KMS-11 (cell line): Measurements from ENCODE around the gene COX4I1.
"Not testable (repeated sequence)": the region's sequence is repeated elsewhere in the genome, so short reads cannot be mapped to it uniquely, and the experiment has no call there.

Experiments
- H2AFZ ChIP-seq: fragments of 200-600 bp; sonication (generic); 2 replicates; pipeline ENCODE4 v1.6.1; 2016; ENCODE audit warnings: antibody characterized with exemption, mixed run types, low read depth
- H3K27ac ChIP-seq: fragments of 200-600 bp; sonication (generic); 2 replicates; pipeline ENCODE4 v1.6.1; 2016; ENCODE audit warnings: mild to moderate bottlenecking, mixed run types
- H3K27me3 ChIP-seq: fragments of 200-600 bp; sonication (generic); 2 replicates; pipeline ENCODE4 v1.6.1; 2017; ENCODE audit warnings: mild to moderate bottlenecking, low read depth, mixed run types, moderate library complexity; ENCODE audit not compliant: insufficient read depth
- H3K36me3 ChIP-seq: fragments of 200-600 bp; sonication (generic); 2 replicates; pipeline ENCODE4 v1.6.1; 2017; ENCODE audit warnings: mild to moderate bottlenecking, mixed run types; ENCODE audit not compliant: insufficient read depth
- H3K4me1 ChIP-seq: fragments of 200-600 bp; sonication (generic); 2 replicates; pipeline ENCODE4 v1.6.1; 2016; ENCODE audit warnings: mild to moderate bottlenecking, low read depth, mixed run types; ENCODE audit not compliant: poor library complexity, severe bottlenecking
- H3K4me2 ChIP-seq: fragments of 200-600 bp; sonication (generic); 2 replicates; pipeline ENCODE4 v1.7.0; 2016; ENCODE audit warnings: mild to moderate bottlenecking, mixed run types
- H3K4me3 ChIP-seq: fragments of 200-600 bp; sonication (generic); IDR thresholded peaks from 2 replicates; pipeline ENCODE4 v1.6.1; 2017; ENCODE audit warnings: low read depth, low read length, mixed read lengths; ENCODE audit not compliant: insufficient read depth
- H3K79me2 ChIP-seq: fragments of 200-600 bp; sonication (generic); 2 replicates; pipeline ENCODE4 v1.6.1; 2016; ENCODE audit warnings: low read depth, mixed run types; ENCODE audit not compliant: insufficient read depth
- H3K9ac ChIP-seq: fragments of 200-600 bp; sonication (generic); 2 replicates; pipeline ENCODE4 v1.6.1; 2016; ENCODE audit warnings: mild to moderate bottlenecking, mixed run types
- H4K20me1 ChIP-seq: fragments of 200-600 bp; sonication (generic); 2 replicates; pipeline ENCODE4 v1.6.1; 2016; ENCODE audit warnings: mild to moderate bottlenecking, mixed run types; ENCODE audit not compliant: insufficient read depth
- TF ChIP-seq, protein P1 (sequence below): fragments of 200-600 bp; sonication (generic); conservative IDR thresholded peaks from 2 replicates; pipeline ENCODE4 v1.6.1; 2017; ENCODE audit warnings: low read depth, mild to moderate bottlenecking, antibody characterized with exemption, low read length, moderate library complexity, mixed read lengths

COX4I1 gene

DNA sequence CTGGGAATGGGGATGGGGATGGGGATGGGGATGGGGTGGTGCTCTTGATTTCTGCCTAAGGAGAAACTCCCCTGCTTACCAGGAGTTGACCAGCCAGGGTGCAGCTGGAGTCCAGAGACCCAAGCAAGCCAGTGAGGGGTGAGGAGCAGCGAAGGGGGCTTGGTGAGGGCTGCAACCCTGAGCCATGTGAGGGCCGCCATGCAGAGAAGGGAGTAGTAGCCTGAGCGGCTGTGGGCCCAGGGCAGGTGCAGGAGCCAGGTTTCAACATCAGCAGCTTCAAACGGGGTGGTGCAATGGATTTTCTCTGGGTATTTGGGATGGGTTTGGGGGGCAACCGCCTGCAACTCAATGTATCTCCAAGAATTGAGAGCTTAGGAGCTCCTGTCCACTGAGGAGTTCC, 35.2 kb downstream of the COX4I1 start:
- Histone ChIP-seq H3K9ac (no peak overlapping the region), H4K20me1 (no peaks in the 10 kb centered on the region), H3K79me2 (no peaks in the 10 kb centered on the region), H2AFZ (no peak overlapping the region), H3K27ac (no peak overlapping the region), H3K36me3 (no peaks in the 10 kb centered on the region), H3K27me3 (peaks cover 56% of the 10 kb centered on the region), H3K4me3 (no peak overlapping the region), H3K4me2 (no peak overlapping the region), H3K4me1 (no peaks in the 10 kb centered on the region)
- TF ChIP-seq, protein P1, sequence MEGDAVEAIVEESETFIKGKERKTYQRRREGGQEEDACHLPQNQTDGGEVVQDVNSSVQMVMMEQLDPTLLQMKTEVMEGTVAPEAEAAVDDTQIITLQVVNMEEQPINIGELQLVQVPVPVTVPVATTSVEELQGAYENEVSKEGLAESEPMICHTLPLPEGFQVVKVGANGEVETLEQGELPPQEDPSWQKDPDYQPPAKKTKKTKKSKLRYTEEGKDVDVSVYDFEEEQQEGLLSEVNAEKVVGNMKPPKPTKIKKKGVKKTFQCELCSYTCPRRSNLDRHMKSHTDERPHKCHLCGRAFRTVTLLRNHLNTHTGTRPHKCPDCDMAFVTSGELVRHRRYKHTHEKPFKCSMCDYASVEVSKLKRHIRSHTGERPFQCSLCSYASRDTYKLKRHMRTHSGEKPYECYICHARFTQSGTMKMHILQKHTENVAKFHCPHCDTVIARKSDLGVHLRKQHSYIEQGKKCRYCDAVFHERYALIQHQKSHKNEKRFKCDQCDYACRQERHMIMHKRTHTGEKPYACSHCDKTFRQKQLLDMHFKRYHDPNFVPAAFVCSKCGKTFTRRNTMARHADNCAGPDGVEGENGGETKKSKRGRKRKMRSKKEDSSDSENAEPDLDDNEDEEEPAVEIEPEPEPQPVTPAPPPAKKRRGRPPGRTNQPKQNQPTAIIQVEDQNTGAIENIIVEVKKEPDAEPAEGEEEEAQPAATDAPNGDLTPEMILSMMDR, result no peak

DNA sequence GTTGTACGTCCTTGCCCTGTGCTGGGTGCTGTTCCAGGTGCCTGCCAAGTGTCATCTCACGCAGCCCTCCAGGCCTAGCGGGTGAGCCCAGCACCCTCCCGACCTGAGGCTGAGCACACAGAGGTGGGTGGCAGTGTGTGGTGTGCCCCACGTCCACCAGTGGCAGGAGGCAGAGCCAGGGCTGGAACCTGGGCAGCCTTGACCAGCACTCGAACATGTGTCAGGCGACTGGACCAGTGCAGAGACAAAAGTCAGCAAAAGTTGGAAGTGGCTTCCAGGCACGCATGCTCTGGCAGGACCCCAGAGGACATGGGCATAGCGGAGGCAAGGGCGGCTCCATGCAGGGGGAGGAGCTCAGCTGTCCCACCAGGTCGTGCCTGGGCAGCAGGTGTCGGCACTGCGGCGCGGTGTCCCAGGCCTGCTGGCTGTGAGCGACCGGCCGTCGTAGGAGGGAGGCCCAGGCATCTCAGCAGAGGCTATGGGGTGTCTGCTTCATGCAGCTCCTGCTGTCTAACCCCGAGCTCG, 35.8 kb downstream of the COX4I1 start:
- Histone ChIP-seq H3K27ac (no peak overlapping the region), H3K4me1 (no peaks in the 10 kb centered on the region), H3K4me2 (no peak overlapping the region), H3K27me3 (peaks cover 58% of the 10 kb centered on the region), H3K9ac (no peak overlapping the region), H3K79me2 (no peaks in the 10 kb centered on the region), H3K4me3 (no peak overlapping the region), H4K20me1 (no peaks in the 10 kb centered on the region), H2AFZ (no peak overlapping the region), H3K36me3 (no peaks in the 10 kb centered on the region)
- TF ChIP-seq, protein P1, result no peak

DNA sequence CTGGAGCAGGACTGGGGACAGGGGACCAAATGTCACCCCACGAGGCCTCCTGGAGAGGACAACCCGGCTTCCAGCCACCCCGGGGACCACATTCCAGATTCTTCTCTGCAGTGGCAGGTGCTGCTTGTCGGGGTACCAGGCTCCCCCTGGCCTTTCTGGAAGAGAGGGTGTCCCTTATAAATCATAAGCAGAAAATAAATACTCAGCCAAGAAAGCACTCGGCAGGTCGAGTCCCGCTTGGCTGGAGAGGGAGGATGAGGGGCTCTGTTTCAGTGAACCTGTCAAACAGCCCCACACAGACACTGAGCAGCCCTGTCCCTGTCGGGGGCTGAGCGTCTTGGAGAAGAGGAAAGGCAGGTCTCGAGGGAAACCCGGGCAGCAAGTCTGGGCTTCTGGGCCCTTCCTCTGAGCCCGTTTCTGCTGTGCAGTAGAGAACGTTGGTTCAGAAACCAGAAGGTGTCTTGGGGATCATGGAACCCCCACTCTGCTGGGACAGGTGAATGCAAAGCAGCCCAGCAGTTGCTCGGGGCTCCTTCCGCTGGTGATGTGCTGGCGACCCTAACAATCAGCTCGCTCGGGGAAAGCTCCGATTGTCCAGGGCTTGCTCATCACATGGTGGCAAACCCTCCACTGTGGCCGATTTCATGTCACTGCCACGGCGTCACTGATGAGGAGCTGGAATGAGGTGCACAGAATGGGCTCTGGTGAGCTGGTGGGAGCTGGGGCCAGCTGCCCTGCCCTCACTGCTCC, 36.6 kb downstream of the COX4I1 start:
- Histone ChIP-seq H3K27ac (no peak overlapping the region), H3K4me2 (no peak overlapping the region), H3K4me1 (no peaks in the 10 kb centered on the region), H2AFZ (no peak overlapping the region), H3K36me3 (no peaks in the 10 kb centered on the region), H3K4me3 (no peak overlapping the region), H3K79me2 (no peaks in the 10 kb centered on the region), H3K27me3 (peaks cover 49% of the 10 kb centered on the region), H4K20me1 (no peaks in the 10 kb centered on the region), H3K9ac (no peak overlapping the region)
- TF ChIP-seq, protein P1, result no peak

DNA sequence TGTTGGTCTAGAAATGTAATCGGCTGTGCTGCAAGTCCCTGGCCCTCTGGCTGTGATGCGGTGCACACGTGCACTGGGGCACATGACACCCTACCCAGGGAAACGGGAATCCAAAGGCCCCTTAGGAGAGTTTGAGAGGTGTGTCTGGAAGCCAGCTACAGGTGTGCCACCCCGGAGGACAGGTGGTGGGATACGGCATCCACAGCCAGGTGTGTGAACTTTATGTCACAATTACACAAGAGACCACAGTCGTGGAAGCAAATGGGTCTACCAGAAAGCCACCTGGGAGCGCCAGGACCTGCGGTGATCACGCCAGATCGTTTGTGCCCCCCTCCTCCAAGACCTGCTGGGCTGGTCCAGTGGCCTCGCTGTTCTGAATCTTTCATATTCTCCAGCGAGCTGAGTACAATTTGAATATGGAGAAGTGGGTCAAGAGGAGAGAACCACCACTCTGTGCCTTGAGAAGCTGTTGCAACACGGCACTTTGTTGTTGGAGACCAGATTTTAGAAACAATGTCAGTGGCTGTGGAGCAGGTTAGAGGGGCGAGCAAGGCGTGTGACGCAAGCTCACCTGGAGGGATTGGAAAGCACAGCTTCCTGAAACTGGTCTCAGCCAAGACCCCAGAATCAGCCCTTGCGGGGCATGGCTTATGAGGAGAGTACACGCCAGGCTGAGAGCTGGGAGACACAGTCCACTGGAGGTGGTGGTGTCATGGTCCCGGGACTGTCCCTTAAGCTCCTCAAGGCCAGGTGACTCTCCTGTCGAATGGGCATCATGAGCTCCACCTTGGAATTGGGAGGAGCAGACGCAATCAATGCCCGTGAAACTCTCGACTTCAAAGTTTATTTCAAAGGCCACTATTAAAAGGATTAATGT, 37.4 kb downstream of the COX4I1 start:
- Histone ChIP-seq H3K79me2 (no peaks in the 10 kb centered on the region), H3K9ac (no peak overlapping the region), H4K20me1 (no peaks in the 10 kb centered on the region), H3K27ac (no peak overlapping the region), H3K27me3 (peaks cover 41% of the 10 kb centered on the region), H3K4me1 (no peaks in the 10 kb centered on the region), H3K36me3 (no peaks in the 10 kb centered on the region), H3K4me3 (no peak overlapping the region), H2AFZ (no peak overlapping the region), H3K4me2 (no peak overlapping the region)
- TF ChIP-seq, protein P1, result no peak

DNA sequence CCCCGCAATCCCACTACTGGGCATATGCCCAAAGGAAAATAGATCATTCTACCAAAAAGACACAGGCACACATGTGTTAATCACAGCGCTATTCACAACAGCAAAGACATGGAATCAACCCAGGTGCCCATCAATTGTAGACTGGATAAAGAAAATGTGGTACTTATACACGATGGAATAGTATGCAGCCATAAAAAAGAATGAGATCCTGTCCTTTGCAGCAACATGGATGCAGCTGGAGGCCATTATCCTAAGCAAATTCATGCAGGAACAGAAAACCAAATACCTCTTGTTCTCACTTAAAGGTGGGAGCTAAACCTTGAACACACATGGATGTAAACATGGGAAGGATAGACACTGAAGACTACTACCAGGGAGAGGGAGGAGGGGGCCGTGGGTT, 38.2 kb downstream of the COX4I1 start:
- not testable (repeated sequence) for H3K36me3 ChIP-seq, H3K4me1 ChIP-seq, H3K27ac ChIP-seq, H3K4me3 ChIP-seq, H2AFZ ChIP-seq, H3K9ac ChIP-seq, H3K4me2 ChIP-seq, H4K20me1 ChIP-seq, H3K79me2 ChIP-seq
- peaks cover 40% of the 10 kb centered on the region for H3K27me3 ChIP-seq
